ENCODE data around the gene ZNF710. TPM values are rescaled to one million over a fixed set of nuclear protein-coding genes. Genes with fewer than 3 reads are reported as not detected.
"Not testable (repeated sequence)": the region's sequence is repeated elsewhere in the genome, so short reads cannot be mapped to it uniquely, and the experiment has no call there.

ZNF710 gene
- total RNA-seq, 1 donor from 2014 or later: 47.9 TPM

- intact Hi-C loops (cut with DNase I): no loop called here
- Histone ChIP-seq H3K9me3 (no peaks in the 10 kb centered on the region), H3K4me1 (peaks cover 15% of the 10 kb centered on the region), H3K27ac (no peak overlapping the region), H3K27me3 (no peaks in the 10 kb centered on the region), H3K36me3 (no peaks in the 10 kb centered on the region), H3K4me3 (no peak overlapping the region)
- TF ChIP-seq CTCF (IDR thresholded peaks at IDR 0.05): no peak
- DNase-seq: no peak
- no peak for ATAC-seq
These were observed 102.7 kb downstream of the ZNF710 start for GRCh38 chr15:90103701-90104329.

DNA sequence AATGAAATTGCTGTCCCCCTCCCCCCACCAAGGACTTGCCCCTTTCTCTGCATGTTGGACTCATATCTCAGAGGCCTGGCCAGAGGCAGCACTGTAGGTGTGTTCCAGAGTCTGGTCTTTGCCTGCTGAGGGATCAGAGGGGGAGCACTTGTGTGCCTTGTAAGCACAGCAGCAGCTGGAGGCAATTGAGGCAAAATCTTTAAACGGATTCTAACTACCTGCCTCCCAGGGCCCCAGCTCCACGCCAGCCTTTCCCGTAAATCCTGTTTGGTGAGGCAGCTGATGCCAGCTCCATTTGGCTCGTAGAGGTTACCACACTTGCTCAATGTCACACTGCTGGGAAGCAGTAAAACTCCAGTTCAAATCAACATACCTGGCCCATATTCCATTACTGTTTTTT lies 103.4 kb downstream of the ZNF710 start:
- H3K27ac ChIP-seq: no peak overlapping the region
- DNase-seq (no peak), ATAC-seq (no peak)
- no peak overlapping the region for H3K4me3 ChIP-seq
- no peaks in the 10 kb centered on the region for H3K9me3 ChIP-seq
- intact Hi-C loops (cut with DNase I): no loop called here
- H3K27me3 ChIP-seq: no peaks in the 10 kb centered on the region
- no peaks in the 10 kb centered on the region for H3K36me3 ChIP-seq
- no peak for TF ChIP-seq CTCF (IDR thresholded peaks at IDR 0.05)
- H3K4me1 ChIP-seq: peaks cover 13% of the 10 kb centered on the region

GRCh38 chr15:90105521-90105920 lies 104.4 kb downstream of the ZNF710 start:
- no peak for DNase-seq
- intact Hi-C loops (cut with DNase I): no loop called here

DNA sequence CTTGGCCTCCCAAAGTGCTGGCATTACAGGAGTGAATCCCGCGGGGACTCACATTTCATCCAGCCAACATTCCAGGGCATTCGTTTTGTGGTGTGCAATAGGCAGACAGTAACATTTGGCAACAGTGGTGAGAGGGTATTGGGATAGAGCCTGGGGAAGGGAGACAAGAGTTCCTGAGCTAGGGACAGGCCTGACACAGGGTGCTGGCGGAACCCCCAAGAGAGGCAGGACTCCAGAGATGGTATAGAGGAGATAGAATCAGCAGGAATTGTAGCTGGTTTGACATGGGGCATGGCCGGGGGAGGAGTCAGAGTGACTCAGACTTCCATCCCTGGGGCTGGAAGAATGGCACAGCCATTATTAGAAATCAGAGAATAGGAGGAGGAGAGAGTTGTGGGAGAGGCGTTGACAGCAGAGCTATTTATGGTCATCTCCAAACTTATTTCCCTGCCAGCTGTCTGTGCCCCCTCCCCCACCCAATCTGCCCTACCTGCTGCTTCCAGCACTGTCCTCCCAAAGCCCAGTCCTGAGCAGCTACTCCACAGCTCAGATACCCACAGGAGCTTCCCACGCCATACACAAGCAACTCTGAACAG lies 105.5 kb downstream of the ZNF710 start:
- H3K9me3 ChIP-seq: no peaks in the 10 kb centered on the region
- no peak for TF ChIP-seq CTCF (IDR thresholded peaks at IDR 0.05)
- H3K27me3 ChIP-seq: no peaks in the 10 kb centered on the region
- H3K36me3 ChIP-seq: no peaks in the 10 kb centered on the region
- H3K4me1 ChIP-seq: no peaks in the 10 kb centered on the region
- ATAC-seq (no peak), DNase-seq (no peak)
- no peak overlapping the region for H3K27ac ChIP-seq
- intact Hi-C loops (cut with DNase I): no loop called here
- H3K4me3 ChIP-seq: no peak overlapping the region

More at GRCh38 chr15:90105521-90105920, 104.4 kb downstream of the ZNF710 start:
- no peak for TF ChIP-seq CTCF (IDR thresholded peaks at IDR 0.05)
- ATAC-seq: no peak
- Histone ChIP-seq H3K4me1 (peaks cover 10% of the 10 kb centered on the region), H3K36me3 (no peaks in the 10 kb centered on the region), H3K27ac (no peak overlapping the region), H3K27me3 (no peaks in the 10 kb centered on the region), H3K4me3 (no peak overlapping the region), H3K9me3 (no peaks in the 10 kb centered on the region)

DNA sequence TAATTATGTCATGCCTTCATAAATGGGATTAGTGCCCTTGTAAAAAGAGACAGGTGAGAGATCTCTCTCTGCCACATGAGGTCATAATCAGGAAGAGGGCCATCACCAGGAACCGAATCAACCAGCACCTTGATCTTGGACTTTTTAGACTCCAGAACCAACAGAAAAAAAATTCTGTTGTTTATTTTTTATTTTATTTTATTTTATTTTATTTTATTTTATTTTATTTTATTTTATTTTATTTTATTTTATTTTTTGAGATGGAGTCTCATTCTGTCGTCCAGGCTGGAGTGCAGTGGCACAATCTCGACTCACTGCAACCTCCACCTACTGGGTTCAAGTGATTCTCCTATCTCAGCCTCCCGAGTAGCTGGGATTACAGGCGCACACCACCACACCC lies 106.9 kb downstream of the ZNF710 start:
- H3K4me1 ChIP-seq; H3K27me3 ChIP-seq; H3K9me3 ChIP-seq; H3K27ac ChIP-seq; intact Hi-C loops (cut with DNase I); DNase-seq; H3K4me3 ChIP-seq; H3K36me3 ChIP-seq; ATAC-seq: not testable (repeated sequence)

DNA sequence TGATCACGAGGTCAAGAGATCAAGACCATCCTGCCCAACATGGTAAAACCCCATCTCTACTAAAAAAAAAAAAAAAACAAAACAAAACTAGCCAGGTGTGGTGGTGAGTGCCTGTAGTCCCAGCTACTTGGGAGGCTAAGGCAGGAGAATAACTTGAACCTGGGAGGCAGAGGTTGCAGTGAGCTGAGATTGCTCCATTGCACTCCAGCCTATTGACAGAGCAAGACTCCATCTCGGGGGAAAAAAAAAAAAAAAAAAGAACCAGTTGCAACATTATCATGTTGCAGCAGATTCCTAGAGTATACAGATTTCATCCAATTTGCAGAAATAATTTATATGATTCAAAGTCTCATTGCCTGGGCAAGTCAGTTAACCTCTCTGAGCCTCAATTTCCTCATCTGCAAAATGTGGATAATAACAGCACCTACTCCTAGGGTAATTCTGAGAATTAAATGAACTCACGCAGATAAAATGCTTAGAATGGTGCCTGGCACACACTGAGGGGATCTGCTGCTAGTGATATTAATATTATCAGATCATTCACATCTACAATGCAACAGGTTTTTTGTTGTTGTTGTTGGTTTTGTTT lies 108.1 kb downstream of the ZNF710 start:
- H3K9me3 ChIP-seq; H3K4me1 ChIP-seq; DNase-seq; H3K4me3 ChIP-seq; H3K27ac ChIP-seq; H3K27me3 ChIP-seq; ATAC-seq; H3K36me3 ChIP-seq; intact Hi-C loops (cut with DNase I): not testable (repeated sequence)
